NCI-H1105 (cell line): Measurements from ENCODE around the gene PBX1.
"Not testable (repeated sequence)": the region's sequence is repeated elsewhere in the genome, so short reads cannot be mapped to it uniquely, and the experiment has no call there.

Experiments used
- DNase-seq: peaks from one replicate; lab custom pipeline; 2025; lab: John Stamatoyannopoulos, UW

PBX1 gene

DNA sequence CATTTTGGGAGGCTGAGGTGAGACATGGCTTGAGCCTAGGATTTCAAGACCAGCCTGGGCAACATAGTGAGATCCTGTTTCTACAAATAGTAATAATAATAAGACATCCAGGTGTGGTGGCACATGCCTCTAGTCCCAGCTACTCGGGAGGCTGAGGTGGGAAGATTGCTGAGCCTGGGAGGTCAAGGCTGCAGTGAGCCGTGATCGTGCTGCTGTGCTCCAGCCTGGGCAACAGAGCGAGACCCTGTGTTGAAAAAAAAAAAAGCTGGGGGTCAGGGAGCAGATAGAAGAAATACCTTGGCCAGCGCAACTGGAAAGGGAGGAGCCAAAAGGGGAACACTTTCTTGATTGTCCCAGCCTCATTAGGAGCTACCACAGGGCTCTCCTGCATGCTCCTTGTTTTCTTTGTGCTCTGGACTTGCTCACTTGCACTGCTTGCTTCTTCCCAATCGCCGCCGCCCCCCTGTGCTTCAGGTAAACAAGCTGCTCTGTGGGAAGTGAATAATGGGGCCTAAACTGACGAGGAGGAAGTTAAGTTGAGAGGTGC, 31.1 kb downstream of the PBX1 start:
- no peak for DNase-seq

DNA sequence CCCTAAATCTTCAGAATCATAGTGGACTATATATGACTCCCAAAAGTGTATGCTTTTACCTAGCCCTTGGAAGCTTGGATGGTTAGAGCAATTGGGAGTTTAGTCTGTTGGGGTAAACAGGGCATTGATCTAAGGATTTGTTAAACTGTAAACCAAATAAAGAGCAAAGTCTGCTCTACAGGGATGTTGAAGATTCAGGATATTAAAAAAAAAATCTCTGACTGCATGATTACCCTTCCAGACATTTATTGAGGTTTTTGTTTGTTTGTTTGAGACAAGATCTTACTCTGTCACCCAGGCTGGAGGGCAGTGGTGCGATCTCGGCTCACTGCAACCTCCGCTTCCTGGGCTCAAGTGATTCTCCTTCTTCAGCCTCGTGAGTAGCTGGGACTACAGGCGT, 31.6 kb downstream of the PBX1 start:
- DNase-seq = no peak

GRCh38 chr1:164591858-164592257, 32.9 kb downstream of the PBX1 start:
- no peak for DNase-seq

DNA sequence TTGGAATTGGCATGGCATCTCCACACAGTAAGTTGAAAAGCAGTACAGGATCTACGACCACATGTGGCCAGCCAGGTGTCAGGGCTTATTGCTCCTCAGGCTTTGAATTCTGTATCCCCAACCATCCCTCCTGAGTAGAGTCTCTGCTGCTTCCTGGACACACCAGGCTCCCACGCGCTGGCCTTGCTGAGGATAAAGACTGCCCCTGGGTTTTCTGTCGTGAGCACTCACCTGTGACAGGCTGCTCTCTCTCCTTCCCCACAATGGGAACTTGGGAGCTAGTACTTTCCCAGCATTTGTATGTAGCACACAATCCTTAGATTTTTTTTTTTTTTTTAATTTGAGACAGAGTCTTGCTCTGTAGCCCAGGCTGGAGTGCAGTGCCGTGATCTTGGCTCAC, 33.6 kb downstream of the PBX1 start:
- no peak for DNase-seq

- no peak for DNase-seq
Observed at GRCh38 chr1:164595212-164595611, 36.2 kb downstream of the PBX1 start.

DNA sequence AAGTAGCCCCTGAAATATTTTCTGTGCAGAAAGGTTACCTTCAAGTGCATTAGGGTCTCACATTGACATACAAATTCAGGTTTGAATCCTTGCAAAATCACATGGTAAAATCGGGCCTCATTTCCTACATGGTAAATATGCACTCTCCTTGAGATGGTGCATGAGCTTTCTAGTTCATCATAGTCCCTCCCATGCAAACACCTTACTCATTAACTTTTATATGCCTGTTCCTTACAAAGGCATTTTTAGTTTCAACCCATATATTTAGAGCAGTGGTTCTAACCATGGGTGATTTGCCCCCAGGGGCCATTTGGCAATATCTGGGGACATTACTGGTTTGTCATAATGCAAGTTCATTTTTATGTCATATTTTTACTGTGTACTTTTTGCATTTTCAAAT, 37.2 kb downstream of the PBX1 start:
- DNase-seq = no peak

DNA sequence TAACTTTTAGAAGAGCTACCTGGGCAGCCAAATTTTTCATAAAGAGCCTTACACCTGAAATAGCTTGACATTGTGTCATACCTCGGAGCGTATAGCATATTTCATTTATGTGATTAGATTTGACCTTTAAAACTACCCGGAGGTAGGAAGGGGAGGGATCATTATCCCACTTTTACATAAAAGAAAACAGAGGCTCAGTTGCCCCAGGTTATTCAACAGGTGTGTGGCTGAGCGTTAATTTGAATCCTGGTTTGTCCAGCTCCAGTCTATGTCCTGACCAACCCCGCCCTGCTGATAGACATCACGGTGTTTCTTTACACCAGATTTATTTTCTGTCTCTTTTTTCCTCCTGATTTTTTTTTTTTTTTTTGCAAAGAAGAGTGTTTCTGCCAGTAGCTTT, 39.7 kb downstream of the PBX1 start:
- DNase-seq = no peak

DNA sequence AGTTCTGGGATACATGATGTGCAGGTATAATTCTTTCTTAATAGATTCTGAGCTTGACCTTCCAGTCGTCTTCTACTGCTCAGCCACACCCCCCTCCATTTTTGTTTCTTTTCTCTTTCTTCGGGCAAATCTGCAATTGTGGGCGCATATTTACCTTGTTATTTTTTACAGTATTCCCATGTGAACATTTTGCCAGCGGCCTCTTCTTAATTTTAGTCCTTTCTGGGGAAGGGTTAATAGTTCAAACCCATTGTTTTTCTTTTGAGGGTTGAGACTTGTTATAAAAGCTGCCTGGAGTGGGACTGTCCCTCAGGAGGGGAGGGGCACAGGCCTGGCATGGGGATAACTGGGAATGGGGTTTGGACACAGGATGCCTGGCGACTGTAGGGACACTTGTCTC, 40.3 kb downstream of the PBX1 start:
- no peak for DNase-seq

GRCh38 chr1:164601399-164602100, 42.6 kb downstream of the PBX1 start:
- no peak for DNase-seq

- peak; percentile 76 for DNase-seq
Observed at GRCh38 chr1:164602101-164602422, 43.1 kb downstream of the PBX1 start.

GRCh38 chr1:164602480-164603093, 43.6 kb downstream of the PBX1 start:
- DNase-seq = peak; percentile 53

- not testable (repeated sequence) for DNase-seq
Observed at GRCh38 chr1:164603805-164604204, 44.8 kb downstream of the PBX1 start.

- DNase-seq = no peak
Observed at GRCh38 chr1:164604541-164604940, 45.6 kb downstream of the PBX1 start.

- DNase-seq = no peak
Observed at GRCh38 chr1:164605254-164606091, 46.5 kb downstream of the PBX1 start.

GRCh38 chr1:164607351-164607750, 48.4 kb downstream of the PBX1 start:
- no peak for DNase-seq

GRCh38 chr1:164608651-164609057, 49.7 kb downstream of the PBX1 start:
- no peak for DNase-seq

DNA sequence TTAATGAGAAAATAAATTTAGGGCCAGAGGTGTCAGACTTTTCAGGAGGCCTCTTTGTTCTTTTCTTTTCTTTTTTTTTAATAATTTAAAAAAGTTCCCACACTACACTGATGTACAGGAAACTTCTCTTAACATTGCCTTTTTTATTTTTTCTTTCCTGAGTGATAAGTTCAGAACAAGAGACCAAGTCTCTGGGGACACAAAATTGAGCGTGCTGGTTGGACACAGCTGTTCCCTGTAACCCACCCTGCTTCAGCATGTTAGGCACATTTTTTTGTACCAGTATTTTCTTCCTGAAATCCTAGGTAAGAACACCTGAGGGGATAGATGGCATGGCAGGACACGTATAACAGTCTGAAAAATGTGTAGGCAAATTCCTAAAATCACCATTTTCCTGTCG, 50.1 kb downstream of the PBX1 start:
- no peak for DNase-seq

DNA sequence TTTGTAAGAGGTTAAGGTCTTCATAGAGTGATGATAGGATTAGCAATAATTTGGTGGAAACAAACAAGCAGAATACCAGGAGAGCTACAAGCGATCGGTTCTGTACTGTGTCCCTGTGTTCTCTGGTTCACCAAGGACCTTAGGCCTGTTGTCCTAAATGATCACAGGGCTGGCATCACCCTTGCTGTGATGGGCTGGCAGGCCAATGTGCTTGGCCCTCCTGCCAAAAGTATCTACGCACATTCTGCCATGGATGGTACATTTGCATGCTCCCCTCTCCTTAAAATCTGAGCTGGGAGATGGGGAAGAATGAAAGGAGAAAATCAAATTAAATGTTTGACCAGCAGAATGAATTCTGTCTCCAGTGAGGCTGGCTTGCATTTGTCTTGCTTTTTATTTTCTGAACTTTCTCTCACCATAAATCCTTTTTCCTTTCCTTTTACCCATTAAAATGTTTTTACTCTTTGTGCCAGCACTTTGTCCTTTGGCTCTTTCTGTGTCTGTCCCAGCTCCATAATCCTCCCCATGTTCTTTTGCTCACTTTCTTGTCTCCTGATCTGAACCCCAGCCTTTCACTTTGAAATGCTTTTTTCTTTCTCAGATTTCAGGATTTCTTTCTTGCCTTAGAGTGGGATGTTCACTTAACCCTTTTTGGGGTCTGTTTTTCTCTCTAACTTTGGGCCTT, 51.7 kb downstream of the PBX1 start:
- DNase-seq = no peak

DNA sequence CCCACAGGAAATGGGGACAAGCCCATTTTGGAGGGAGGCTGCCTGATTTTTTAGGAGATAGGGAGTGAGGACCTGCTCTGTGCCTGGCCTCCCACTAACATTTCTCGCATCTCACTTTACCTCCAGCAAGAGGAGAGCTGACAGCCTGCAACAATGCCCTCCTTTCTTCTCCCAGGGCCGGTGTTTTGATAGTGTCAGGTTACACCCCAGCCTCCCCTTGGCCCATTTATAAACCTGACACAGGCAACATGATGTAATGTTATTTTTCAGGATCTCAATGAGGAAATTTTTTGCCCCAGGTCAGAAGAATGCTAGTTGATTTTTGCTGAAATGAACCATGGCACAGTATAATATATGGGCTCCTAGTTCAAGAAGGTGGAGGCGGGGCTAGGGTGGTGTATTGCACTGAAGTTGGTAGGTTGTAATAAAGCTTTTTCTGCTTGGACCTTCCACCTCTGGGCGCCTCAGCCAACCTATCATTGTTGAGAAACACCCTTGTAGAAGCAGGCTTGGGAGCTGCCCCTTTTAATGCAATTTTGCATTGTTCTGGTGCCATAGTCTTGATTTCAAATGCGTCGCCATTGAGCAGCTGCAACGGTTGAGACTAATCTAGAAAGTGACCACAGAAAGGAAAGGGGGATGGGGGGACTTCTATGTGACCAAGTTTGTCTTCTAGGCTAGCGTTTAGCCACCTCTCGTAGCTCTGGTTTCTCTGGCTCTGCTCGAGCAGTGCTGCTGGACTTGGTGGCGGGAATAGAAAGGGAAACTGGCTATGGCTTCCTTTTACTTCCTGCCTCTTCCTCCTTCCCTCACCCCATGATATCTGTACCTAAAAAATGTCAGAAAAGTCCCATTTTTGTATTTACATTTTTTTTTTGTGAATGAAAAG, 53.0 kb downstream of the PBX1 start:
- DNase-seq = peak; percentile 81

DNA sequence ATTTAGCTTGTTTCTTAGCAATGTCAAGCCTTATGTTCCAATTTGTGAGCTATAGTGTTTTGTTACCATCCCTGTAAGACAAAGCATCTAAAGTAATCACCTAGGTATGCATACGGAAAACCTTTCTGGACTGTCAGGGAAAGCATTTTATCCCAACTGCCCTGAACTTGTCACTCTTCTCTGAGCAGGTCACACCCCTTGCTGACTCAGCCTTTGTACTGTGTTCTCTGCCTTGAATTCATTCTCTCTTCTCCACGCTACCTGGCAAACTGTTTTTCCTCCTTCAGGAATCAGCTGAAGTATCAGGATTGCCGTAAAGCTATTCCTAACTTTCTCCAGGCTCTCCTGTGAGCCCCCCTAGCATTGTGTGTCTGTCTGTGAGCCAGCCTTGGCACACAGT, 54.2 kb downstream of the PBX1 start:
- DNase-seq = no peak

- DNase-seq = no peak
Observed at GRCh38 chr1:164614316-164614715, 55.3 kb downstream of the PBX1 start.
